ENCODE results near the gene TTC3. TPM values are rescaled to one million over a fixed set of nuclear protein-coding genes. Genes with fewer than 3 reads are reported as not detected.

TTC3 gene
- total RNA-seq, 4 donors from 2014 or later: 96.5 to 195 (median 122) TPM

- Histone ChIP-seq H3K9me3 (no peaks in the 10 kb centered on the region), H3K4me3 (no peak overlapping the region), H3K27ac (no peak overlapping the region), H3K27me3 (no peaks in the 10 kb centered on the region), H3K4me1 (no peaks in the 10 kb centered on the region), H3K36me3 (peaks cover 74% of the 10 kb centered on the region)
- WGBS: 95% methylated on average over 19 of the region's 19 CpGs
- DNase-seq (ENCODE audit: low spot score in 2 of 2): no peak
- TF ChIP-seq EP300 (IDR thresholded peaks at IDR 0.05): no peak
- TF ChIP-seq POLR2AphosphoS5 (IDR thresholded peaks at IDR 0.05): no peak
- TF ChIP-seq CTCF (IDR thresholded peaks at IDR 0.05): no peak
- no peak for TF ChIP-seq POLR2A (IDR thresholded peaks at IDR 0.05)
Observed at GRCh38 chr21:37232274-37233018, 159.4 kb downstream of the TTC3 start.

- 91% methylated on average over 9 of the region's 9 CpGs for WGBS
- no peak for TF ChIP-seq POLR2A (IDR thresholded peaks at IDR 0.05)
- no peak for TF ChIP-seq CTCF (IDR thresholded peaks at IDR 0.05)
- H3K27me3 ChIP-seq: no peaks in the 10 kb centered on the region
- no peak for DNase-seq (ENCODE audit: low spot score in 2 of 2)
- H3K9me3 ChIP-seq: no peaks in the 10 kb centered on the region
- no peak overlapping the region for H3K27ac ChIP-seq
- no peaks in the 10 kb centered on the region for H3K4me1 ChIP-seq
- H3K36me3 ChIP-seq: peaks cover 73% of the 10 kb centered on the region
- H3K4me3 ChIP-seq: no peak overlapping the region
Observed at GRCh38 chr21:37233551-37234146, 160.6 kb downstream of the TTC3 start.

- no peak for DNase-seq (ENCODE audit: low spot score in 2 of 2)
- Histone ChIP-seq H3K4me1 (no peaks in the 10 kb centered on the region), H3K4me3 (no peak overlapping the region), H3K36me3 (peaks cover 58% of the 10 kb centered on the region), H3K27me3 (no peaks in the 10 kb centered on the region), H3K27ac (no peak overlapping the region), H3K9me3 (no peaks in the 10 kb centered on the region)
- TF ChIP-seq POLR2A (IDR thresholded peaks at IDR 0.05) (no peak), POLR2AphosphoS5 (IDR thresholded peaks at IDR 0.05) (no peak), CTCF (IDR thresholded peaks at IDR 0.05) (no peak), EP300 (IDR thresholded peaks at IDR 0.05) (no peak)
- WGBS: 100% methylated on average over 2 of the region's 2 CpGs
Observed at GRCh38 chr21:37237346-37237745, 164.3 kb downstream of the TTC3 start.

- 72% methylated on average over 4 of the region's 4 CpGs for WGBS
- no peak for DNase-seq (ENCODE audit: low spot score in 2 of 2)
- no peaks in the 10 kb centered on the region for H3K27me3 ChIP-seq
- no peaks in the 10 kb centered on the region for H3K4me1 ChIP-seq
- peaks cover 54% of the 10 kb centered on the region for H3K36me3 ChIP-seq
- no peak overlapping the region for H3K4me3 ChIP-seq
- no peak for TF ChIP-seq POLR2AphosphoS5 (IDR thresholded peaks at IDR 0.05)
- TF ChIP-seq CTCF (IDR thresholded peaks at IDR 0.05): no peak
- no peak for TF ChIP-seq POLR2A (IDR thresholded peaks at IDR 0.05)
- TF ChIP-seq EP300 (IDR thresholded peaks at IDR 0.05): no peak
- no peaks in the 10 kb centered on the region for H3K9me3 ChIP-seq
- H3K27ac ChIP-seq: no peak overlapping the region
Observed at GRCh38 chr21:37237764-37238163, 164.7 kb downstream of the TTC3 start.

GRCh38 chr21:37240978-37241377 lies 167.9 kb downstream of the TTC3 start:
- Histone ChIP-seq H3K27ac (no peak overlapping the region), H3K4me1 (peaks cover 4% of the 10 kb centered on the region), H3K9me3 (no peaks in the 10 kb centered on the region), H3K36me3 (peaks cover 38% of the 10 kb centered on the region), H3K27me3 (no peaks in the 10 kb centered on the region), H3K4me3 (no peak overlapping the region)
- TF ChIP-seq EP300 (IDR thresholded peaks at IDR 0.05) (no peak), CTCF (IDR thresholded peaks at IDR 0.05) (no peak), POLR2AphosphoS5 (IDR thresholded peaks at IDR 0.05) (no peak), POLR2A (IDR thresholded peaks at IDR 0.05) (no peak)
- DNase-seq (ENCODE audit: low spot score in 2 of 2): no peak
- WGBS: 84% methylated on average over 8 of the region's 8 CpGs
